SK-N-SH treated with all-trans-retinoic acid at 6 μM for 48 hours (cell line): ENCODE data around the gene PIK3CB.

ENCODE experiments used
- ATAC-seq: fragments of 200-7000 bp; cut with Tn5 transposase; 3 replicates; pipeline ENCODE4 v1.9.1; 2020; ENCODE audit warnings: mild to moderate bottlenecking, moderate library complexity
- BACH2 ChIP-seq: fragments of 250-450 bp; sonication (Bioruptor Pico); IDR thresholded peaks from 2 replicates; pipeline ENCODE4 v1.9.0; 2021; ENCODE audit warnings: mild to moderate bottlenecking, borderline replicate concordance
- CSDC2 ChIP-seq: fragments of 250-450 bp; sonication (Bioruptor Pico); IDR thresholded peaks from 2 replicates; pipeline ENCODE4 v1.5.0; 2020; ENCODE audit warnings: mild to moderate bottlenecking, moderate library complexity
- ESRRG ChIP-seq: fragments of 250-450 bp; sonication (Bioruptor Pico); IDR thresholded peaks from 2 replicates; pipeline ENCODE4 v1.6.1; 2021; ENCODE audit warnings: mild to moderate bottlenecking
- GLIS3 ChIP-seq: fragments of 250-450 bp; sonication (Bioruptor Pico); IDR thresholded peaks from 2 replicates; pipeline ENCODE4 v1.5.0; 2020; ENCODE audit warnings: mild to moderate bottlenecking, moderate library complexity
- ISL1 ChIP-seq: fragments of 250-450 bp; sonication (Bioruptor Pico); IDR thresholded peaks from 2 replicates; pipeline ENCODE4 v2.1.2; 2022; ENCODE audit warnings: mild to moderate bottlenecking, moderate library complexity
- OSR1 ChIP-seq: fragments of 250-450 bp; sonication (Bioruptor Pico); IDR thresholded peaks from 2 replicates; pipeline ENCODE4 v1.8.0; 2022; ENCODE audit warnings: moderate library complexity, mild to moderate bottlenecking, inconsistent platforms
- RARB ChIP-seq: fragments of 250-450 bp; sonication (Bioruptor Pico); IDR thresholded peaks from 2 replicates; pipeline ENCODE4 v1.8.0; 2021; ENCODE audit warnings: mild to moderate bottlenecking, moderate library complexity
- SNAI2 ChIP-seq: fragments of 250-450 bp; sonication (Bioruptor Pico); IDR thresholded peaks from 2 replicates; pipeline ENCODE4 v1.5.0; 2020; ENCODE audit warnings: mild to moderate bottlenecking, moderate library complexity
- TCF4 ChIP-seq: fragments of 250-450 bp; sonication (Bioruptor Pico); IDR thresholded peaks from 2 replicates; pipeline ENCODE4 v1.8.0; 2021; ENCODE audit warnings: mild to moderate bottlenecking, moderate library complexity, borderline replicate concordance
- ZC3H10 ChIP-seq: fragments of 250-450 bp; sonication (Bioruptor Pico); IDR thresholded peaks from 2 replicates; pipeline ENCODE4 v1.5.1; 2021; ENCODE audit warnings: mild to moderate bottlenecking, moderate library complexity
- ZFP30 ChIP-seq: fragments of 450-650 bp; formaldehyde crosslinking; IDR thresholded peaks from 2 replicates; pipeline ENCODE4 v1.5.0; 2022; ENCODE audit warnings: mild to moderate bottlenecking, moderate library complexity
- ZNF70 ChIP-seq: fragments of 450-650 bp; formaldehyde crosslinking; IDR thresholded peaks from 2 replicates; pipeline ENCODE4 v1.5.0; 2020; ENCODE audit warnings: mild to moderate bottlenecking, moderate library complexity
- TF ChIP-seq, protein P1 (sequence below): fragments of 250-450 bp; sonication (Bioruptor Pico); IDR thresholded peaks from 2 replicates; pipeline ENCODE4 v1.5.1; 2020; ENCODE audit warnings: low read depth, mild to moderate bottlenecking, moderate library complexity
- TF ChIP-seq, protein P2 (sequence below): fragments of 250-450 bp; sonication (Bioruptor Pico); IDR thresholded peaks from 2 replicates; pipeline ENCODE4 v1.5.0; 2020; ENCODE audit warnings: mild to moderate bottlenecking, moderate library complexity
- TF ChIP-seq, protein P3 (sequence below): fragments of 250-450 bp; sonication (Bioruptor Pico); IDR thresholded peaks from 2 replicates; pipeline ENCODE4 v1.8.0; 2021; ENCODE audit warnings: low read depth, mild to moderate bottlenecking, moderate library complexity, borderline replicate concordance
- TF ChIP-seq, protein P4 (sequence below): fragments of 250-450 bp; sonication (Bioruptor Pico); IDR thresholded peaks from 2 replicates; pipeline ENCODE4 v1.8.0; 2020; ENCODE audit warnings: mild to moderate bottlenecking, moderate library complexity, borderline replicate concordance
- TF ChIP-seq, protein P5 (sequence below): fragments of 250-450 bp; sonication (Bioruptor Pico); IDR thresholded peaks from 2 replicates; pipeline ENCODE4 v1.5.1; 2021; ENCODE audit warnings: mild to moderate bottlenecking, moderate library complexity

PIK3CB gene

DNA sequence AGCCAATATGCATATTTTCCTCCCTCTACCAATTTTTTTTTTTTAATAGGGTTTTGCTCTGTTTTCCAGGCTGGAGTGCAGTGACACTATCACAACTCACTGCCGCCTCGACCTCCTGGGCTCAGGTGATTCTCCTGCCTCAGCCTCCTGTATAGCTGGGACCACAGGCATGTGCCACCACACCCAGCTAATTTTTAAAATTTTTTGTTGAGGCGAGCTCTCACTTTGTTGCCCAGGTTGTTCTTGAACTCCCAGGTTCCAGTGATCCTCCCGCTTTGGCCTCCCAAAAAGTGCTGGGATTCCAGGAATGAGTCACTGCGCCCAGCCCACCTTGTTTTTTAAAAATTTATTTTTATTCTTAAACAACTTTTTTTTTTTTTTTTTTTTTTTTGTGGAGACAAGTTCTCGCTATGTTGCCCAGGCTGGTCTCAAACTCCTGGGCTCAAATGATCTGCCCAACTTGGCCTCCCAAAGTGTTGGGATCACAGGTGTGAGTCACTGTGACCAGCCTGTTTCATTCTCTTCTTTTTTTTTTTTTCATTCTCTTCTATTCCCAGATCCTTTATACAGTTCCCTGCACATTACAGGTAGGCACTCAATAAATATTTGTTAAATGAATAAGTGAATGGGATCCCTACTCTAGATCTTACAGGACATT lies 40.5 kb upstream of the PIK3CB start:
- no peak for ATAC-seq
- no peak for TF ChIP-seq ZNF70 (CRISPR knock-in tag)
- TF ChIP-seq, protein P1, sequence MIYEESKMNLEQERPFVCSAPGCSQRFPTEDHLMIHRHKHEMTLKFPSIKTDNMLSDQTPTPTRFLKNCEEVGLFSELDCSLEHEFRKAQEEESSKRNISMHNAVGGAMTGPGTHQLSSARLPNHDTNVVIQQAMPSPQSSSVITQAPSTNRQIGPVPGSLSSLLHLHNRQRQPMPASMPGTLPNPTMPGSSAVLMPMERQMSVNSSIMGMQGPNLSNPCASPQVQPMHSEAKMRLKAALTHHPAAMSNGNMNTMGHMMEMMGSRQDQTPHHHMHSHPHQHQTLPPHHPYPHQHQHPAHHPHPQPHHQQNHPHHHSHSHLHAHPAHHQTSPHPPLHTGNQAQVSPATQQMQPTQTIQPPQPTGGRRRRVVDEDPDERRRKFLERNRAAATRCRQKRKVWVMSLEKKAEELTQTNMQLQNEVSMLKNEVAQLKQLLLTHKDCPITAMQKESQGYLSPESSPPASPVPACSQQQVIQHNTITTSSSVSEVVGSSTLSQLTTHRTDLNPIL (CRISPR knock-in tag): no peak
- no peak for TF ChIP-seq TCF4 (CRISPR knock-in tag)
- no peak for TF ChIP-seq GLIS3
- no peak for TF ChIP-seq ISL1

DNA sequence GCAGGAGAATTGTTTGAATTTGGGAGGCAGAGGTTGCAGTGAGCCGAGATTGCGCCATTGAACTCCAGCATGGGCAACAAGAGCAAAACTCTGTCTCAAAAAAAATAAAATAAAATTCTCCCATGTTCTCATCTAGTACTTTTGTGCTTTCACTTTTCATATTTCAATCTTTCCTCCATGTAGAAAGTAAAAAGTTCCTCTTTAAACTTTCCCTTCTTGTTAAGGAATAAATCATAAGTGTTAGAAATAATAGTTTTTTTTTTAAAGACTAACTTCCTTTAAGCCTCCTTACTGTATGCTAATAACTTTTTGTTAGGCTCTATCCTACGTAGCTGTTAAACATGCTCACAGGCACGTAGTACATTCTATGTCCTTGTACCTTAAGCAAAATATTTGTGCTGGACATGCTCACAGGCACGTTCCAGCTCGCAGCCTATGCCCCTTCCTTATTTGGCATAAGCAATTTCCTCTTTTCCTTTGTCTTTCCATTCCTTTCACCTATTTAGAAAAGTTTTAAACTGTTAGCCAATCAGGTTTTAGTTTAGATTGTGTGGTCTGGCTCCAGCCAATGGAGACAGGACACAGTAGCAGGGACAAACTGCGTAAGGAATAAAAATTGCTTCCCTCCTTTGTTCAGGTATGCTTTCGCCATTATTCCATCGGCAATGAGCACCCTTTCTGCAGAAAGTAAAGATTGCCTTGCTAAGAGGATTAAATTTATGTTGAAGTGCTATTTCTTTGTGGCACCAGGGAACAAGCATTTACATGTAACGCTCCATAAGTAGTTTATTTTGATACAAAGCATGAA lies 38.9 kb upstream of the PIK3CB start:
- ATAC-seq: no peak
- TF ChIP-seq CSDC2 (CRISPR knock-in tag) (no peak), OSR1 (CRISPR knock-in tag) (no peak)

DNA sequence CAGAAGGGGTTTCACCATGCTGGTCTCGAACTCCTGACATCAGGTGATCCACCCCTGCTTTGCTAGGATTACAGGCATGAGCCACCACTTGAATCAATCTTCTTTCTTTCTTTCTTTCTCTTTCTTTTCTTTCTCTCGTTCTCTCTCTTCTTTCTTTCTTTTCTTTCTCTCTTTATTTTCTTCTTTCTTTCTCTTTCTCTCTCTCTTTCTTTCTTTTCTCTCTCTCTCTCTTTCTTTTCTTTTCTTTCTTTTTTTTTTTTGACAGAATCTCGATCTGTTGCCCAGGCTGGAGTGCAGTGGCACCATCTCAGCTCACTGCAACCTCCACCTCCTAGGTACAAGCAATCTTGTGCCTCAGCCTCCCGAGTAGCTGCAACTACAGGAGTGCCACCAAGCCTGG lies 37.9 kb upstream of the PIK3CB start:
- TF ChIP-seq, protein P2, sequence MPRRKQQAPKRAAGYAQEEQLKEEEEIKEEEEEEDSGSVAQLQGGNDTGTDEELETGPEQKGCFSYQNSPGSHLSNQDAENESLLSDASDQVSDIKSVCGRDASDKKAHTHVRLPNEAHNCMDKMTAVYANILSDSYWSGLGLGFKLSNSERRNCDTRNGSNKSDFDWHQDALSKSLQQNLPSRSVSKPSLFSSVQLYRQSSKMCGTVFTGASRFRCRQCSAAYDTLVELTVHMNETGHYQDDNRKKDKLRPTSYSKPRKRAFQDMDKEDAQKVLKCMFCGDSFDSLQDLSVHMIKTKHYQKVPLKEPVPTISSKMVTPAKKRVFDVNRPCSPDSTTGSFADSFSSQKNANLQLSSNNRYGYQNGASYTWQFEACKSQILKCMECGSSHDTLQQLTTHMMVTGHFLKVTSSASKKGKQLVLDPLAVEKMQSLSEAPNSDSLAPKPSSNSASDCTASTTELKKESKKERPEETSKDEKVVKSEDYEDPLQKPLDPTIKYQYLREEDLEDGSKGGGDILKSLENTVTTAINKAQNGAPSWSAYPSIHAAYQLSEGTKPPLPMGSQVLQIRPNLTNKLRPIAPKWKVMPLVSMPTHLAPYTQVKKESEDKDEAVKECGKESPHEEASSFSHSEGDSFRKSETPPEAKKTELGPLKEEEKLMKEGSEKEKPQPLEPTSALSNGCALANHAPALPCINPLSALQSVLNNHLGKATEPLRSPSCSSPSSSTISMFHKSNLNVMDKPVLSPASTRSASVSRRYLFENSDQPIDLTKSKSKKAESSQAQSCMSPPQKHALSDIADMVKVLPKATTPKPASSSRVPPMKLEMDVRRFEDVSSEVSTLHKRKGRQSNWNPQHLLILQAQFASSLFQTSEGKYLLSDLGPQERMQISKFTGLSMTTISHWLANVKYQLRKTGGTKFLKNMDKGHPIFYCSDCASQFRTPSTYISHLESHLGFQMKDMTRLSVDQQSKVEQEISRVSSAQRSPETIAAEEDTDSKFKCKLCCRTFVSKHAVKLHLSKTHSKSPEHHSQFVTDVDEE (CRISPR knock-in tag): no peak
- TF ChIP-seq TCF4 (CRISPR knock-in tag): no peak
- TF ChIP-seq, protein P3, sequence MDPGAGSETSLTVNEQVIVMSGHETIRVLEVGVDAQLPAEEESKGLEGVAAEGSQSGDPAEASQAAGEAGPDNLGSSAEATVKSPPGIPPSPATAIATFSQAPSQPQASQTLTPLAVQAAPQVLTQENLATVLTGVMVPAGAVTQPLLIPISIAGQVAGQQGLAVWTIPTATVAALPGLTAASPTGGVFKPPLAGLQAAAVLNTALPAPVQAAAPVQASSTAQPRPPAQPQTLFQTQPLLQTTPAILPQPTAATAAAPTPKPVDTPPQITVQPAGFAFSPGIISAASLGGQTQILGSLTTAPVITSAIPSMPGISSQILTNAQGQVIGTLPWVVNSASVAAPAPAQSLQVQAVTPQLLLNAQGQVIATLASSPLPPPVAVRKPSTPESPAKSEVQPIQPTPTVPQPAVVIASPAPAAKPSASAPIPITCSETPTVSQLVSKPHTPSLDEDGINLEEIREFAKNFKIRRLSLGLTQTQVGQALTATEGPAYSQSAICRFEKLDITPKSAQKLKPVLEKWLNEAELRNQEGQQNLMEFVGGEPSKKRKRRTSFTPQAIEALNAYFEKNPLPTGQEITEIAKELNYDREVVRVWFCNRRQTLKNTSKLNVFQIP (CRISPR knock-in tag): no peak
- ATAC-seq: no peak

DNA sequence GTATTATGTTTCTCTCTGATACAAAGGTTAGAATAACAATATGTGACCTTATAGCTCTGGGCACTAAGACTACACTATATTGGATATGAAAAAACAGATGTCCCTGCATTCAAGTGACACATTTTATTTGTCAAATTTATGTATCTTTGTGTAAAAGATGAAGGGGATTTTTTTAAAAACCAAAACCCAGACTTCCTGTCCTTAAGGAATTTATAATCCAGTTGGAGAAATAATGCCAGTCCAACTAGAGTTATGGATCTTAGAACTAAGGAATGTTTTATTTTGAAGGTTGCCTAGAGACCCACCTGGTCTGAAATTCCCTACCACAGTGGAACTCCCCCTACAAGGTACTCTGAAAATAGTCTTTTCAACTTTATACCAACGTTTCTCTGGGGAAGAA lies 33.3 kb upstream of the PIK3CB start:
- TF ChIP-seq ZNF70 (CRISPR knock-in tag) (no peak), OSR1 (CRISPR knock-in tag) (no peak), CSDC2 (CRISPR knock-in tag) (no peak), RARB (CRISPR knock-in tag) (no peak), BACH2 (CRISPR knock-in tag) (no peak), ESRRG (CRISPR knock-in tag) (no peak), ZFP30 (no peak), ZC3H10 (CRISPR knock-in tag) (no peak), SNAI2 (CRISPR knock-in tag) (no peak), GLIS3 (no peak)
- TF ChIP-seq, protein P4, sequence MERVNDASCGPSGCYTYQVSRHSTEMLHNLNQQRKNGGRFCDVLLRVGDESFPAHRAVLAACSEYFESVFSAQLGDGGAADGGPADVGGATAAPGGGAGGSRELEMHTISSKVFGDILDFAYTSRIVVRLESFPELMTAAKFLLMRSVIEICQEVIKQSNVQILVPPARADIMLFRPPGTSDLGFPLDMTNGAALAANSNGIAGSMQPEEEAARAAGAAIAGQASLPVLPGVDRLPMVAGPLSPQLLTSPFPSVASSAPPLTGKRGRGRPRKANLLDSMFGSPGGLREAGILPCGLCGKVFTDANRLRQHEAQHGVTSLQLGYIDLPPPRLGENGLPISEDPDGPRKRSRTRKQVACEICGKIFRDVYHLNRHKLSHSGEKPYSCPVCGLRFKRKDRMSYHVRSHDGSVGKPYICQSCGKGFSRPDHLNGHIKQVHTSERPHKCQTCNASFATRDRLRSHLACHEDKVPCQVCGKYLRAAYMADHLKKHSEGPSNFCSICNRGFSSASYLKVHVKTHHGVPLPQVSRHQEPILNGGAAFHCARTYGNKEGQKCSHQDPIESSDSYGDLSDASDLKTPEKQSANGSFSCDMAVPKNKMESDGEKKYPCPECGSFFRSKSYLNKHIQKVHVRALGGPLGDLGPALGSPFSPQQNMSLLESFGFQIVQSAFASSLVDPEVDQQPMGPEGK (CRISPR knock-in tag): no peak
- TF ChIP-seq, protein P5, sequence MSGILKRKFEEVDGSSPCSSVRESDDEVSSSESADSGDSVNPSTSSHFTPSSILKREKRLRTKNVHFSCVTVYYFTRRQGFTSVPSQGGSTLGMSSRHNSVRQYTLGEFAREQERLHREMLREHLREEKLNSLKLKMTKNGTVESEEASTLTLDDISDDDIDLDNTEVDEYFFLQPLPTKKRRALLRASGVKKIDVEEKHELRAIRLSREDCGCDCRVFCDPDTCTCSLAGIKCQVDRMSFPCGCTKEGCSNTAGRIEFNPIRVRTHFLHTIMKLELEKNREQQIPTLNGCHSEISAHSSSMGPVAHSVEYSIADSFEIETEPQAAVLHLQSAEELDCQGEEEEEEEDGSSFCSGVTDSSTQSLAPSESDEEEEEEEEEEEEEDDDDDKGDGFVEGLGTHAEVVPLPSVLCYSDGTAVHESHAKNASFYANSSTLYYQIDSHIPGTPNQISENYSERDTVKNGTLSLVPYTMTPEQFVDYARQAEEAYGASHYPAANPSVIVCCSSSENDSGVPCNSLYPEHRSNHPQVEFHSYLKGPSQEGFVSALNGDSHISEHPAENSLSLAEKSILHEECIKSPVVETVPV: no peak
- TF ChIP-seq, protein P1 (CRISPR knock-in tag): no peak
- TF ChIP-seq, protein P2 (CRISPR knock-in tag): no peak
- peak; percentile 70 for ATAC-seq
